SU-DHL-6 (cell line): ENCODE measurements around the gene DCXR.

Experiments
- CTCF ChIP-seq: fragments of 200-600 bp; sonication (generic); IDR thresholded peaks from one replicate; pipeline ENCODE4 v1.5.1; 2017; ENCODE audit warnings: antibody characterized with exemption, mild to moderate bottlenecking, low read length, moderate library complexity; ENCODE audit not compliant: insufficient read depth, poor library complexity, severe bottlenecking
- EZH2phosphoT487 ChIP-seq: fragments of 200-600 bp; sonication (generic), shearing (Covaris generic); conservative IDR thresholded peaks from 2 replicates; pipeline ENCODE4 v1.6.1; 2018; ENCODE audit warnings: mild to moderate bottlenecking, antibody characterized with exemption, low read length, moderate library complexity, mixed read lengths

GRCh38 chr17:81991684-81992305, 45.7 kb downstream of the DCXR start:
- no peak for TF ChIP-seq CTCF
- TF ChIP-seq EZH2phosphoT487 = no peak
